Stomach (tissue), 4 donors: ENCODE measurements around the gene TK2.

Experiments
- CTCF ChIP-seq, 7 experiments: fragments of 450-650 bp in 4 of 7; fragments of 200-600 bp in 3 of 7; sonication (generic) in 3 of 7; IDR thresholded peaks; one replicate each; pipeline ENCODE4 v1.5.1; 2016 to 2019; ENCODE audit warnings: antibody characterized with exemption in 7 of 7, control low read depth in 2 of 7, mild to moderate bottlenecking in 1 of 7
- POLR2A ChIP-seq, 4 donors: fragments of 450-650 bp; IDR thresholded peaks; one replicate each; pipeline ENCODE4 v1.6.1; 2016; ENCODE audit warnings: antibody characterized with exemption in 4 of 4, control low read depth in 2 of 4, mild to moderate bottlenecking in 1 of 4, moderate library complexity in 1 of 4

DNA sequence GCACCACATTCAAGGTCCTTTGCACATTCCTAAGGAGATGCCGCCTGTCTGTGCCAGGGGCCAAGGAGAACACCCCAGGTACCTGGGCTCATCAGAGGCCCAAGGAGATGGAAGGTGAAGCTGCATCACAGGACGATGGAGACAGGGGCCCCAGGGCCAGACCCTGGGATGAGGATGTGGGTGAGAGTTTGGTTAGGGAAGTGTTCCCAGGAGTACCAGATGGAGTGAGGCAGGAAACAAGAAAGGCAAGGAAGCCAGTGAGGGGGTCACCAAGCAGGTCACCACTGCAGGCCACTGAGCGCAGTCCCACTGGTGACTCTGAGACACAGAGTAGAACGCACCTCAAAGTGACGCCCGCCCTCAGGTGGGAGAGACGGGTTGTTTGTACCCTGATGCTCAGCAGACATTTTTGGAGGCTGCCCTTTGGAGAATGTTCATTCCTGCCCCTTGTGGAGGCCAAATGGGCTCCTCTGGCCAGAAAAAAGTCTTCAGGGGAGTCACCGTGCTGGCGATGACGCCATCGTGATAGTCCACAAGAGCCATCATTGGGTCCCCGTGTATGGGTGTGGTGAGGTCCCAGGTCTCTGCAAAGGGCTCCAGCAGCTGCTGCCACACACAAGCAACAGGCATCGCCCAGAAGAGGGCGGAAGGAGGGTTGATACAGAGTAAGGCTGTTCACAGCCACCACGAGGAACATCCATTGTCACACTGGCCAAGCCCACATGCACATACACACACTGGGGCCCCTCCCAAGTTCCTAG lies 65.3 kb downstream of the TK2 start:
- TF ChIP-seq CTCF (IDR thresholded peaks at IDR 0.05) (no peak), POLR2A (IDR thresholded peaks at IDR 0.05) (no peak)
